ENCODE results near the gene BCL2L1.

GRCh38 chr20:31751126-31751525 lies 28.5 kb upstream of the BCL2L1 start:
- no peak for TF ChIP-seq CTCF (IDR thresholded peaks at IDR 0.05 in 2 of 3, conservative IDR thresholded peaks at IDR 0.05 in 1 of 3; ENCODE audit: borderline replicate concordance in 1 of 3, insufficient read depth in 1 of 3, low read depth in 2 of 3, low read length in 2 of 3)
- TF ChIP-seq POLR2AphosphoS5 (IDR thresholded peaks at IDR 0.05; ENCODE audit: low read depth, low read length), result no peak
- no peak for TF ChIP-seq MAX (IDR thresholded peaks at IDR 0.05)
- no peak for TF ChIP-seq EZH2 (IDR thresholded peaks at IDR 0.05)
- no peak for TF ChIP-seq EZH2phosphoT487 (IDR thresholded peaks at IDR 0.05; ENCODE audit: borderline replicate concordance)
- TF ChIP-seq POLR2A (IDR thresholded peaks at IDR 0.05; ENCODE audit: borderline replicate concordance, extremely low read depth, insufficient read depth, insufficient read length), result no peak
- no peak for TF ChIP-seq JUND (IDR thresholded peaks at IDR 0.05)

Data from HCT116 (cell line).